Measurements from ENCODE around the gene ACO1.

Gene ACO1

GRCh38 chr9:32384002-32384363 lies 460 bp upstream of the ACO1 start:
- DNase-seq = no peak

- no peak for DNase-seq
These were observed 875 bp downstream of the ACO1 start for GRCh38 chr9:32385152-32385884.

GRCh38 chr9:32385885-32386283 lies 1.4 kb downstream of the ACO1 start:
- no peak for DNase-seq

- DNase-seq = no peak
These were observed 2.8 kb downstream of the ACO1 start for GRCh38 chr9:32387256-32387655.

- no peak for DNase-seq
These were observed 4.9 kb downstream of the ACO1 start for GRCh38 chr9:32389365-32389764.

GRCh38 chr9:32393911-32394310 lies 9.5 kb downstream of the ACO1 start:
- DNase-seq = no peak

GRCh38 chr9:32394381-32395049 lies 10.1 kb downstream of the ACO1 start:
- DNase-seq = no peak

- no peak for DNase-seq
These were observed 11.2 kb downstream of the ACO1 start for GRCh38 chr9:32395510-32396216.

GRCh38 chr9:32398207-32398606 lies 13.8 kb downstream of the ACO1 start:
- no peak for DNase-seq

GRCh38 chr9:32399110-32399815 lies 14.8 kb downstream of the ACO1 start:
- no peak for DNase-seq

- DNase-seq = no peak
These were observed 17.0 kb downstream of the ACO1 start for GRCh38 chr9:32401488-32401887.

- DNase-seq = no peak
These were observed 19.3 kb downstream of the ACO1 start for GRCh38 chr9:32403567-32404260.

- DNase-seq = no peak
These were observed 20.0 kb downstream of the ACO1 start for GRCh38 chr9:32404402-32404801.

GRCh38 chr9:32404856-32405255 lies 20.4 kb downstream of the ACO1 start:
- no peak for DNase-seq

GRCh38 chr9:32405506-32405905 lies 21.1 kb downstream of the ACO1 start:
- no peak for DNase-seq

GRCh38 chr9:32406046-32406445 lies 21.6 kb downstream of the ACO1 start:
- no peak for DNase-seq

- no peak for DNase-seq
These were observed 27.3 kb downstream of the ACO1 start for GRCh38 chr9:32411753-32412152.

- DNase-seq = no peak
These were observed 28.0 kb downstream of the ACO1 start for GRCh38 chr9:32412440-32412839.

GRCh38 chr9:32413424-32413823 lies 29.0 kb downstream of the ACO1 start:
- no peak for DNase-seq

- no peak for DNase-seq
These were observed 30.4 kb downstream of the ACO1 start for GRCh38 chr9:32414856-32415255.

- no peak for DNase-seq
These were observed 35.5 kb downstream of the ACO1 start for GRCh38 chr9:32419921-32420320.

- no peak for DNase-seq
These were observed 37.9 kb downstream of the ACO1 start for GRCh38 chr9:32422237-32422806.

GRCh38 chr9:32423371-32423770 lies 38.9 kb downstream of the ACO1 start:
- no peak for DNase-seq

All from CD4-positive, alpha-beta T cell treated with Interleukin-17A for 1 hour (primary cell).